WTC11 (cell line): ENCODE data around the gene FCGBP. TPM values are rescaled to one million over a fixed set of nuclear protein-coding genes. Genes with fewer than 3 reads are reported as not detected.

Experiments used
- ATAC-seq: fragments of 200-7000 bp; cut with Tn5 transposase; 2 replicates; pipeline ENCODE4 v1.10.0; 2021; ENCODE audit warnings: mild to moderate bottlenecking, moderate library complexity
- CTCF ChIA-PET: fragments of 300-600 bp; sonication (Branson Sonifier 250); formaldehyde crosslinking; loops from one replicate; lab custom pipeline; 2021; ENCODE audit warnings: antibody characterized with exemption; lab: Charles Lee
- POLR2A ChIA-PET: fragments of 350-600 bp; sonication (Branson Sonifier 250); formaldehyde crosslinking; loops from one replicate; lab custom pipeline; 2021; ENCODE audit warnings: antibody characterized with exemption; lab: Charles Lee
- DNase-seq: peaks from one replicate; pipeline ENCODE4 v3.0.0; 2021; ENCODE audit warnings: low spot score
- H3K27ac Mint-ChIP-seq: 2 replicates; pipeline ENCODE4 v1.8.0; 2021; ENCODE audit warnings: mixed read lengths
- H3K27me3 Mint-ChIP-seq: 2 replicates; pipeline ENCODE4 v1.8.0; 2021; ENCODE audit warnings: low read depth, mild to moderate bottlenecking, moderate library complexity, mixed read lengths
- H3K36me3 Mint-ChIP-seq: 2 replicates; pipeline ENCODE4 v1.8.0; 2021; ENCODE audit warnings: mixed read lengths
- H3K4me1 Mint-ChIP-seq: 2 replicates; pipeline ENCODE4 v1.8.0; 2022; ENCODE audit warnings: mixed read lengths
- H3K4me3 Mint-ChIP-seq: 2 replicates; pipeline ENCODE4 v1.8.0; 2021; ENCODE audit warnings: mild to moderate bottlenecking, moderate library complexity, mixed read lengths
- H3K9me3 Mint-ChIP-seq: 2 replicates; pipeline ENCODE4 v1.8.0; 2021; ENCODE audit warnings: mixed read lengths
- ATF1 ChIP-seq: sonication (generic); formaldehyde crosslinking; IDR thresholded peaks from 2 replicates; pipeline ENCODE4 v1.8.1; 2023; ENCODE audit warnings: mild to moderate bottlenecking, moderate library complexity, missing genetic modification reagents
- GABPB1 ChIP-seq: sonication (generic); formaldehyde crosslinking; IDR thresholded peaks from 2 replicates; pipeline ENCODE4 v1.8.1; 2023; ENCODE audit warnings: mild to moderate bottlenecking, missing genetic modification reagents
- GRHL2 ChIP-seq: fragments of 250-450 bp; sonication (Bioruptor Pico); IDR thresholded peaks from 2 replicates; pipeline ENCODE4 v1.8.0; 2022; ENCODE audit warnings: mild to moderate bottlenecking, moderate library complexity; ENCODE audit not compliant: insufficient replicate concordance, severe bottlenecking
- GTF2I ChIP-seq: fragments of 250-450 bp; sonication (Bioruptor Pico); conservative IDR thresholded peaks from 2 replicates; pipeline ENCODE4 v1.4.0; 2021; ENCODE audit warnings: mild to moderate bottlenecking
- MYBL2 ChIP-seq: sonication (generic); formaldehyde crosslinking; IDR thresholded peaks from 2 replicates; pipeline ENCODE4 v1.8.1; 2023; ENCODE audit warnings: mild to moderate bottlenecking, moderate library complexity, missing genetic modification reagents
- NR3C1 ChIP-seq: sonication (generic); formaldehyde crosslinking; conservative IDR thresholded peaks from 2 replicates; pipeline ENCODE4 v1.8.1; 2023; ENCODE audit warnings: low read depth, mild to moderate bottlenecking, missing genetic modification reagents
- OVOL2 ChIP-seq: fragments of 250-450 bp; sonication (Bioruptor Pico); IDR thresholded peaks from 2 replicates; pipeline ENCODE4 v1.9.0; 2021; ENCODE audit warnings: mild to moderate bottlenecking, borderline replicate concordance
- SMAD3 ChIP-seq: sonication (generic); formaldehyde crosslinking; IDR thresholded peaks from 2 replicates; pipeline ENCODE4 v1.8.0; 2022; ENCODE audit warnings: missing genetic modification reagents, mild to moderate bottlenecking, borderline replicate concordance
- SP1 ChIP-seq: sonication (generic); formaldehyde crosslinking; conservative IDR thresholded peaks from 2 replicates; pipeline ENCODE4 v1.8.1; 2022; ENCODE audit warnings: missing genetic modification reagents
- TEAD4 ChIP-seq: sonication (generic); formaldehyde crosslinking; IDR thresholded peaks from 2 replicates; pipeline ENCODE4 v1.8.0; 2022; ENCODE audit warnings: mild to moderate bottlenecking, missing genetic modification reagents
- total RNA-seq: library from RNA; stranded (reverse); gene quantifications from 3 replicates; pipeline ENCODE4 v1.2.3, GENCODE V29; 2021
- TF ChIP-seq, protein P1 (sequence below): sonication (generic); formaldehyde crosslinking; IDR thresholded peaks from 2 replicates; pipeline ENCODE4 v1.8.1; 2023; ENCODE audit warnings: mild to moderate bottlenecking, moderate library complexity, missing genetic modification reagents
- TF ChIP-seq, protein P2 (sequence below): sonication (generic); formaldehyde crosslinking; IDR thresholded peaks from 2 replicates; pipeline ENCODE4 v1.8.1; 2022; ENCODE audit warnings: missing genetic modification reagents, borderline replicate concordance
- TF ChIP-seq, protein P3 (sequence below): sonication (generic); formaldehyde crosslinking; IDR thresholded peaks from 2 replicates; pipeline ENCODE4 v1.8.0; 2023; ENCODE audit warnings: mild to moderate bottlenecking, missing genetic modification reagents
- TF ChIP-seq, protein P4 (sequence below): sonication (generic); formaldehyde crosslinking; IDR thresholded peaks from 2 replicates; pipeline ENCODE4 v1.8.0; 2023; ENCODE audit warnings: missing genetic modification reagents
- TF ChIP-seq, protein P5 (sequence below): fragments of 250-450 bp; sonication (Bioruptor Pico); IDR thresholded peaks from 2 replicates; pipeline ENCODE4 v1.8.0; 2021; ENCODE audit warnings: mild to moderate bottlenecking
- TF ChIP-seq, protein P6 (sequence below): fragments of 250-450 bp; sonication (Bioruptor Pico); IDR thresholded peaks from 2 replicates; pipeline ENCODE4 v1.9.0; 2021; ENCODE audit warnings: moderate library complexity, mild to moderate bottlenecking, inconsistent platforms, borderline replicate concordance
- TF ChIP-seq, protein P7 (sequence below): sonication (generic); formaldehyde crosslinking; IDR thresholded peaks from 2 replicates; pipeline ENCODE4 v1.8.1; 2023; ENCODE audit warnings: mild to moderate bottlenecking, missing genetic modification reagents, moderate library complexity

FCGBP gene
- total RNA-seq, 1 experiment from 2014 or later, result 2.8 TPM

DNA sequence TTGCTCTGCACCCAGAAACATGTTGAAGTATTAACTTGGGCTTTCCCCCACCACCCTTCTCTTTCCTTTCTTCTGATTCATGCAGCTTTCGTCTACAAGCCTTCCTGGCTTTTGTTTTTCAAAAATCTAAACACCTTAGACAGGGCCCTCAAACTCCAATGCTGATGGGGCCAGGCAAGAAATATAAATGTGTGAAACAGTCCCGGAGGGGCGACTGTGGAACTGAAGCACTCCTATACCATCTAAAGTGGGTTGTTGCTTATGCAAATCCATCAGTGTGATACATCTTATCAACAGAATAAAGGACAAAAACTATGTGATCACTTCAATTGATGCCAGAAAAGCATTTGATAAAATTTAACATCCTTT is 6.1 kb downstream of the FCGBP start:
- Mint-ChIP-seq H3K27ac (no peak overlapping the region), H3K9me3 (no peaks in the 10 kb centered on the region), H3K4me1 (peaks cover 6% of the 10 kb centered on the region), H3K36me3 (no peaks in the 10 kb centered on the region), H3K4me3 (no peak overlapping the region), H3K27me3 (no peaks in the 10 kb centered on the region)
- ATAC-seq (no peak), DNase-seq (no peak)
- CTCF ChIA-PET, result interaction anchor here (1.5 kb wide), 1 partner anchor 212 kb away, joined by 3 read pairs; no protein-coding TSS in a partner anchor
- POLR2A ChIA-PET, result interaction anchor here (0.6 kb wide), 1 partner anchor 715 kb away, joined by 3 read pairs; no protein-coding TSS in a partner anchor
- TF ChIP-seq, protein P1, sequence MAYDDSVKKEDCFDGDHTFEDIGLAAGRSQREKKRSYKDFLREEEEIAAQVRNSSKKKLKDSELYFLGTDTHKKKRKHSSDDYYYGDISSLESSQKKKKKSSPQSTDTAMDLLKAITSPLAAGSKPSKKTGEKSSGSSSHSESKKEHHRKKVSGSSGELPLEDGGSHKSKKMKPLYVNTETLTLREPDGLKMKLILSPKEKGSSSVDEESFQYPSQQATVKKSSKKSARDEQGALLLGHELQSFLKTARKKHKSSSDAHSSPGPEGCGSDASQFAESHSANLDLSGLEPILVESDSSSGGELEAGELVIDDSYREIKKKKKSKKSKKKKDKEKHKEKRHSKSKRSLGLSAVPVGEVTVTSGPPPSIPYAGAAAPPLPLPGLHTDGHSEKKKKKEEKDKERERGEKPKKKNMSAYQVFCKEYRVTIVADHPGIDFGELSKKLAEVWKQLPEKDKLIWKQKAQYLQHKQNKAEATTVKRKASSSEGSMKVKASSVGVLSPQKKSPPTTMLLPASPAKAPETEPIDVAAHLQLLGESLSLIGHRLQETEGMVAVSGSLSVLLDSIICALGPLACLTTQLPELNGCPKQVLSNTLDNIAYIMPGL (CRISPR knock-in tag), result no peak
- TF ChIP-seq, protein P2, sequence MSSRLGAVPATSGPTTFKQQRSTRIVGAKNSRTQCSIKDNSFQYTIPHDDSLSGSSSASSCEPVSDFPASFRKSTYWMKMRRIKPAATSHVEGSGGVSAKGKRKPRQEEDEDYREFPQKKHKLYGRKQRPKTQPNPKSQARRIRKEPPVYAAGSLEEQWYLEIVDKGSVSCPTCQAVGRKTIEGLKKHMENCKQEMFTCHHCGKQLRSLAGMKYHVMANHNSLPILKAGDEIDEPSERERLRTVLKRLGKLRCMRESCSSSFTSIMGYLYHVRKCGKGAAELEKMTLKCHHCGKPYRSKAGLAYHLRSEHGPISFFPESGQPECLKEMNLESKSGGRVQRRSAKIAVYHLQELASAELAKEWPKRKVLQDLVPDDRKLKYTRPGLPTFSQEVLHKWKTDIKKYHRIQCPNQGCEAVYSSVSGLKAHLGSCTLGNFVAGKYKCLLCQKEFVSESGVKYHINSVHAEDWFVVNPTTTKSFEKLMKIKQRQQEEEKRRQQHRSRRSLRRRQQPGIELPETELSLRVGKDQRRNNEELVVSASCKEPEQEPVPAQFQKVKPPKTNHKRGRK (CRISPR knock-in tag), result no peak
- TF ChIP-seq NR3C1 (CRISPR knock-in tag) (no peak), GRHL2 (no peak), GTF2I (no peak), ATF1 (CRISPR knock-in tag) (no peak), MYBL2 (no peak), GABPB1 (no peak)
- TF ChIP-seq, protein P3, sequence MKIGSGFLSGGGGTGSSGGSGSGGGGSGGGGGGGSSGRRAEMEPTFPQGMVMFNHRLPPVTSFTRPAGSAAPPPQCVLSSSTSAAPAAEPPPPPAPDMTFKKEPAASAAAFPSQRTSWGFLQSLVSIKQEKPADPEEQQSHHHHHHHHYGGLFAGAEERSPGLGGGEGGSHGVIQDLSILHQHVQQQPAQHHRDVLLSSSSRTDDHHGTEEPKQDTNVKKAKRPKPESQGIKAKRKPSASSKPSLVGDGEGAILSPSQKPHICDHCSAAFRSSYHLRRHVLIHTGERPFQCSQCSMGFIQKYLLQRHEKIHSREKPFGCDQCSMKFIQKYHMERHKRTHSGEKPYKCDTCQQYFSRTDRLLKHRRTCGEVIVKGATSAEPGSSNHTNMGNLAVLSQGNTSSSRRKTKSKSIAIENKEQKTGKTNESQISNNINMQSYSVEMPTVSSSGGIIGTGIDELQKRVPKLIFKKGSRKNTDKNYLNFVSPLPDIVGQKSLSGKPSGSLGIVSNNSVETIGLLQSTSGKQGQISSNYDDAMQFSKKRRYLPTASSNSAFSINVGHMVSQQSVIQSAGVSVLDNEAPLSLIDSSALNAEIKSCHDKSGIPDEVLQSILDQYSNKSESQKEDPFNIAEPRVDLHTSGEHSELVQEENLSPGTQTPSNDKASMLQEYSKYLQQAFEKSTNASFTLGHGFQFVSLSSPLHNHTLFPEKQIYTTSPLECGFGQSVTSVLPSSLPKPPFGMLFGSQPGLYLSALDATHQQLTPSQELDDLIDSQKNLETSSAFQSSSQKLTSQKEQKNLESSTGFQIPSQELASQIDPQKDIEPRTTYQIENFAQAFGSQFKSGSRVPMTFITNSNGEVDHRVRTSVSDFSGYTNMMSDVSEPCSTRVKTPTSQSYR, result no peak
- TF ChIP-seq, protein P4, sequence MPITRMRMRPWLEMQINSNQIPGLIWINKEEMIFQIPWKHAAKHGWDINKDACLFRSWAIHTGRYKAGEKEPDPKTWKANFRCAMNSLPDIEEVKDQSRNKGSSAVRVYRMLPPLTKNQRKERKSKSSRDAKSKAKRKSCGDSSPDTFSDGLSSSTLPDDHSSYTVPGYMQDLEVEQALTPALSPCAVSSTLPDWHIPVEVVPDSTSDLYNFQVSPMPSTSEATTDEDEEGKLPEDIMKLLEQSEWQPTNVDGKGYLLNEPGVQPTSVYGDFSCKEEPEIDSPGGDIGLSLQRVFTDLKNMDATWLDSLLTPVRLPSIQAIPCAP, result no peak
- TF ChIP-seq, protein P5, sequence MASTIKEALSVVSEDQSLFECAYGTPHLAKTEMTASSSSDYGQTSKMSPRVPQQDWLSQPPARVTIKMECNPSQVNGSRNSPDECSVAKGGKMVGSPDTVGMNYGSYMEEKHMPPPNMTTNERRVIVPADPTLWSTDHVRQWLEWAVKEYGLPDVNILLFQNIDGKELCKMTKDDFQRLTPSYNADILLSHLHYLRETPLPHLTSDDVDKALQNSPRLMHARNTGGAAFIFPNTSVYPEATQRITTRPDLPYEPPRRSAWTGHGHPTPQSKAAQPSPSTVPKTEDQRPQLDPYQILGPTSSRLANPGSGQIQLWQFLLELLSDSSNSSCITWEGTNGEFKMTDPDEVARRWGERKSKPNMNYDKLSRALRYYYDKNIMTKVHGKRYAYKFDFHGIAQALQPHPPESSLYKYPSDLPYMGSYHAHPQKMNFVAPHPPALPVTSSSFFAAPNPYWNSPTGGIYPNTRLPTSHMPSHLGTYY (CRISPR knock-in tag), result no peak

DNA sequence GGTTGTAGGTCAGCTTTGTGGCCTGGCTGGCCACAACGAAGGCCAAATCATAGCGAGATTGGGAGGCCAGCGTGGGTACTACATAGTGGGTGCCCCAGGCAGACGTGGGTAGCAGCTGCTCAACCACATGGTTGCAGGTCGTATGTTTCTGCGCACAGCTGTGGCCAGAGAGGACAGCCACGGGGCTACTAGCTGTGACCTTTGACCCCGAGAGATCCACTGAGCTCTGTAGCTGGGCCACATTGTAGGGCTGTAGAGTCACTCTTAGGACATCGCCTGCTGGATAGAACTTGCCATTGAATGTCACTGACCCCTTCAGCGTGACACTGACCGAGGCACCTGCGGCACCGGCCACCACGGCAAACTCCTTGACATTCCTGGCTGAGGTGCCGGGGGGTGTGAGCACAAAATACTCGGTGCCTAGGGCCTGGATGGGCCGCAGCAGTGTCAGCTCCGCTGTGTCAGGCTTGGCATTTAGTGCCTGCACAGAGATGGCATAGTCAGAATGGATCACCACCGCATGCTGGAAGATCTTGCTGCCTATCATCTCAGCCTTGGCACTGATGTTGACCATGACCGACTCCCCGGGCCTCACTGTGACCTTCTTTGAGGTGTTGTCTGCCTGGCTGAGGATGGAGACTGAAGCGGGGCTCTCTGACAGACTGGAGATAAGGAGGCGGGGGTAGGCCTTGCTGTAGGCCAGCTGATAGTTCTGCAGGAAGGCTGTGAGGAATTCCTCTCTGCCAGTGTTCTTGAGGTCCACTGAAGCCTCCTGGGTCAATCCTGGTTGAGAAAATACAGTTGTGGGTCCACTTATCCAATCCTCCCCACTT is 6.7 kb downstream of the FCGBP start:
- peaks cover 6% of the 10 kb centered on the region for H3K4me1 Mint-ChIP-seq
- ChIA-PET POLR2A (interaction anchor here (0.6 kb wide), 1 partner anchor 714 kb away, joined by 3 read pairs; no protein-coding TSS in a partner anchor), CTCF (interaction anchor here (1.4 kb wide), 1 partner anchor 135 kb away, joined by 4 read pairs; no protein-coding TSS in a partner anchor)
- DNase-seq (no peak), ATAC-seq (no peak)
- no peaks in the 10 kb centered on the region for H3K27me3 Mint-ChIP-seq
- no peaks in the 10 kb centered on the region for H3K36me3 Mint-ChIP-seq
- no peak overlapping the region for H3K27ac Mint-ChIP-seq
- no peaks in the 10 kb centered on the region for H3K9me3 Mint-ChIP-seq
- H3K4me3 Mint-ChIP-seq, result no peak overlapping the region
- TF ChIP-seq TEAD4 (CRISPR knock-in tag), result no peak
- no peak for TF ChIP-seq SMAD3 (CRISPR knock-in tag)
- TF ChIP-seq, protein P6, sequence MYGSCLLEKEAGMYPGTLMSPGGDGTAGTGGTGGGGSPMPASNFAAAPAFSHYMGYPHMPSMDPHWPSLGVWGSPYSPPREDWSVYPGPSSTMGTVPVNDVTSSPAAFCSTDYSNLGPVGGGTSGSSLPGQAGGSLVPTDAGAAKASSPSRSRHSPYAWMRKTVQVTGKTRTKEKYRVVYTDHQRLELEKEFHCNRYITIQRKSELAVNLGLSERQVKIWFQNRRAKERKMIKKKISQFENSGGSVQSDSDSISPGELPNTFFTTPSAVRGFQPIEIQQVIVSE (CRISPR knock-in tag), result no peak
- TF ChIP-seq, protein P1 (CRISPR knock-in tag), result no peak
- TF ChIP-seq, protein P7, sequence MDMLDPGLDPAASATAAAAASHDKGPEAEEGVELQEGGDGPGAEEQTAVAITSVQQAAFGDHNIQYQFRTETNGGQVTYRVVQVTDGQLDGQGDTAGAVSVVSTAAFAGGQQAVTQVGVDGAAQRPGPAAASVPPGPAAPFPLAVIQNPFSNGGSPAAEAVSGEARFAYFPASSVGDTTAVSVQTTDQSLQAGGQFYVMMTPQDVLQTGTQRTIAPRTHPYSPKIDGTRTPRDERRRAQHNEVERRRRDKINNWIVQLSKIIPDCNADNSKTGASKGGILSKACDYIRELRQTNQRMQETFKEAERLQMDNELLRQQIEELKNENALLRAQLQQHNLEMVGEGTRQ (CRISPR knock-in tag), result no peak
- TF ChIP-seq SP1 (CRISPR knock-in tag), result no peak
- no peak for TF ChIP-seq OVOL2
